ENCODE measurements around the gene SLC9A1. TPM values are rescaled to one million over a fixed set of nuclear protein-coding genes. Genes with fewer than 3 reads are reported as not detected.

SLC9A1 gene
- total and polyA plus RNA-seq, 2 of the 8 experiments (the other 6 are each of a cell fraction or from before 2014, with no cell fraction given), result 11.3 to 25.1 TPM

- Histone ChIP-seq H3K18ac (ENCODE audit: extremely low read depth, low read length) (no peak overlapping the region), H3K56ac (replicated peaks; ENCODE audit: insufficient read length, low read depth, low read length) (no peak overlapping the region), H3K9me3 (ENCODE audit: insufficient read depth in 2 of 2, low read depth in 1 of 2, low read length in 1 of 2) (no peaks in the 10 kb centered on the region), H3K4me2 (ENCODE audit: insufficient read depth in 1 of 2, low read depth in 2 of 2, low read length in 2 of 2) (no peak overlapping the region), H3K4me1 (replicated peaks in 1 of 4; ENCODE audit: control insufficient read depth in 3 of 4, insufficient read depth in 4 of 4, low read length in 3 of 4) (peaks cover 0 to 4% (median 1%) of the 10 kb centered on the region in 4 experiments; a peak in 1 of 7 replicates), H2BK15ac (ENCODE audit: low read length) (no peak overlapping the region), H2BK20ac (ENCODE audit: low read length) (no peak overlapping the region), H3K23me2 (ENCODE audit: low read depth, low read length) (no peaks in the 10 kb centered on the region), H2BK5ac (ENCODE audit: low read depth, low read length) (no peak overlapping the region), H3K14ac (ENCODE audit: insufficient read length) (no peak overlapping the region), H2AFZ (ENCODE audit: low read length) (no peak overlapping the region), H3K27me3 (replicated peaks in 1 of 4; ENCODE audit: control insufficient read depth in 3 of 4, extremely low read depth in 1 of 4, insufficient read depth in 3 of 4, low read length in 3 of 4) (no peaks in the 10 kb centered on the region), H3K79me1 (ENCODE audit: low read depth, low read length) (peaks cover 4% of the 10 kb centered on the region; the same call in 1 of the 2 replicates), H3K79me2 (ENCODE audit: control insufficient read depth in 1 of 2, insufficient read depth in 2 of 2, low read length in 2 of 2) (peaks cover 0 to 4% of the 10 kb centered on the region in 2 experiments; a peak in 1 of 4 replicates), H2BK120ac (replicated peaks; ENCODE audit: low read depth, low read length) (no peak overlapping the region), H4K91ac (replicated peaks; ENCODE audit: insufficient read length, low read length) (no peak overlapping the region), H3K36me3 (ENCODE audit: control insufficient read depth in 2 of 4, insufficient read depth in 4 of 4, low read length in 3 of 4) (peaks cover 0 to 4% (median 0%) of the 10 kb centered on the region in 4 experiments; a peak in 3 of 8 replicates), H3K4me3 (ENCODE audit: extremely low read depth in 1 of 4, insufficient read depth in 2 of 4, low read depth in 3 of 4, low read length in 4 of 4) (no peak overlapping the region), H4K20me1 (replicated peaks in 1 of 2; ENCODE audit: control insufficient read depth in 1 of 2, insufficient read depth in 2 of 2, low read length in 2 of 2) (peaks cover 0 to 1% of the 10 kb centered on the region in 2 experiments), H3K23ac (ENCODE audit: insufficient read length) (no peak overlapping the region), H3K27ac (ENCODE audit: low read depth, low read length) (no peak overlapping the region), H2BK12ac (ENCODE audit: low read depth, low read length) (no peak overlapping the region), H4K5ac (ENCODE audit: insufficient read length, low read depth, low read length) (no peak overlapping the region), H4K8ac (ENCODE audit: extremely low read depth, insufficient read depth, low read length) (no peak overlapping the region), H3K9ac (replicated peaks in 1 of 4; ENCODE audit: extremely low read depth in 1 of 4, low read depth in 3 of 4, low read length in 3 of 4) (no peak overlapping the region), H3K4ac (replicated peaks; ENCODE audit: insufficient read length, low read depth, low read length) (no peak overlapping the region), H2AK5ac (ENCODE audit: low read depth, low read length) (no peak overlapping the region)
- FAIRE-seq (no peak), DNase-seq (ENCODE audit: low read depth in 1 of 2, low spot score in 2 of 2) (no peak)
- WGBS, 2 experiments (ENCODE audit: extremely low coverage in 1 of 2, insufficient coverage in 1 of 2, insufficient read length in 1 of 2, insufficient replicate concordance in 2 of 2, low coverage in 1 of 2, low lambda C conversion rate in 2 of 2, missing lambda C conversion rate in 1 of 2), result 94% methylated on average over 3 of the region's 3 CpGs; no CpG with 5 or more reads in 1 of the 2 experiments
- TF ChIP-seq GTF2F1 (IDR thresholded peaks at IDR 0.05; ENCODE audit: borderline replicate concordance, low read depth, low read length) (no peak), NANOG (IDR thresholded peaks at IDR 0.05; ENCODE audit: insufficient read depth, low read depth, low read length, poor library complexity, severe bottlenecking) (no peak), TAF7 (optimal IDR thresholded peaks at IDR 0.05; ENCODE audit: borderline replicate concordance, low read depth, low read length) (no peak), EP300 (IDR thresholded peaks at IDR 0.05; ENCODE audit: borderline replicate concordance in 1 of 2, low read depth in 2 of 2, low read length in 2 of 2) (no peak), CBX8 (IDR thresholded peaks at IDR 0.05; ENCODE audit: borderline replicate concordance, low read depth, low read length) (no peak), TAF1 (IDR thresholded peaks at IDR 0.05; ENCODE audit: low read depth, low read length) (no peak), SP1 (IDR thresholded peaks at IDR 0.05; ENCODE audit: low read depth, low read length) (no peak), SAP30 (IDR thresholded peaks at IDR 0.05; ENCODE audit: insufficient read depth, insufficient replicate concordance, low read length) (no peak), CHD1 (IDR thresholded peaks at IDR 0.05; ENCODE audit: low read depth, low read length) (no peak)
- ChIA-PET POLR2A (ENCODE audit: partially characterized antibody) (interaction anchor here (1.3 kb wide), 1 partner anchor 38 kb away, joined by 4 read pairs; the partner anchor contains the start of gene SLC9A1), CTCF (ENCODE audit: partially characterized antibody) (interaction anchor here (1.0 to 12.7 kb wide), 8 partner anchors 12 to 217 kb away, joined by 3 to 166 read pairs (median 12); no protein-coding TSS in a partner anchor)
Observed at GRCh38 chr1:27116232-27116631, 38.7 kb downstream of the SLC9A1 start.

Data from H1 (cell line).